ENCODE data around the gene BMP2.

DNA sequence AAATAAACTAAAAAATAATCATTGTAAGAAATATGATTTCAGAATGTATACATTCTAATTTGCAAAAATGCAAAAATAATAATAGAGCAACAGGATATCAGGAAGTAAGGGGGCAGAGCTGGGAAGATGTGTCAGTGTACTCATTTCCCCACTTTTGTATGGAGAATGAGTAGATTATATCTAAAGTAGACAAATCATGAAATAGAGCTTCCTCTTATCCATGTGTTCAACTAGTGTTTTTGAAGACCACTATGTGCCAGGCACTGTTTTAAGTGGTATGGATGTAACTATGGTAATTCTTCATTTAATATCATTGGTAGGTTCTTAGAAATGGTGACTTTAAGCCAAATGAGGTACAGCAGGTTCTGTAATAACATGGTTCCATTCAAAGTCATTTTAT is 17.0 kb upstream of the BMP2 start:
- TF ChIP-seq, protein P1, sequence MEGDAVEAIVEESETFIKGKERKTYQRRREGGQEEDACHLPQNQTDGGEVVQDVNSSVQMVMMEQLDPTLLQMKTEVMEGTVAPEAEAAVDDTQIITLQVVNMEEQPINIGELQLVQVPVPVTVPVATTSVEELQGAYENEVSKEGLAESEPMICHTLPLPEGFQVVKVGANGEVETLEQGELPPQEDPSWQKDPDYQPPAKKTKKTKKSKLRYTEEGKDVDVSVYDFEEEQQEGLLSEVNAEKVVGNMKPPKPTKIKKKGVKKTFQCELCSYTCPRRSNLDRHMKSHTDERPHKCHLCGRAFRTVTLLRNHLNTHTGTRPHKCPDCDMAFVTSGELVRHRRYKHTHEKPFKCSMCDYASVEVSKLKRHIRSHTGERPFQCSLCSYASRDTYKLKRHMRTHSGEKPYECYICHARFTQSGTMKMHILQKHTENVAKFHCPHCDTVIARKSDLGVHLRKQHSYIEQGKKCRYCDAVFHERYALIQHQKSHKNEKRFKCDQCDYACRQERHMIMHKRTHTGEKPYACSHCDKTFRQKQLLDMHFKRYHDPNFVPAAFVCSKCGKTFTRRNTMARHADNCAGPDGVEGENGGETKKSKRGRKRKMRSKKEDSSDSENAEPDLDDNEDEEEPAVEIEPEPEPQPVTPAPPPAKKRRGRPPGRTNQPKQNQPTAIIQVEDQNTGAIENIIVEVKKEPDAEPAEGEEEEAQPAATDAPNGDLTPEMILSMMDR (conservative IDR thresholded peaks at IDR 0.05; ENCODE audit: low read depth, low read length), result no peak
- TF ChIP-seq POLR2A (IDR thresholded peaks at IDR 0.05; ENCODE audit: low read depth, low read length) (no peak), SMC3 (IDR thresholded peaks at IDR 0.05; ENCODE audit: low read depth, low read length) (no peak), NFE2L2 (IDR thresholded peaks at IDR 0.05; ENCODE audit: low read depth, low read length) (no peak)

Measured in IMR-90 (cell line).